Tibial nerve (tissue), 4 donors: ENCODE results near the gene DTX4. TPM values are rescaled to one million over a fixed set of nuclear protein-coding genes. Genes with fewer than 3 reads are reported as not detected.

Experiments used
- DNase-seq, 2 donors: peaks; one replicate each; pipeline ENCODE4 v3.0.0-alpha.2; 2019; ENCODE audit warnings: low spot score in 2 of 2
- H3K27ac ChIP-seq, 4 donors: fragments of 200-600 bp; sonication (generic) in 3 of 4; one replicate each; pipeline ENCODE4 v1.5.1; 2017 to 2019; ENCODE audit warnings: mild to moderate bottlenecking in 1 of 4
- H3K27me3 ChIP-seq, 2 donors: fragments of 200-600 bp; sonication (generic) in 1 of 2; one replicate each; pipeline versions ENCODE4 v1.5.1 to v1.6.0; 2017 to 2019
- H3K36me3 ChIP-seq, 3 donors: fragments of 200-600 bp; sonication (generic); one replicate each; pipeline ENCODE4 v1.5.1; 2018 to 2019
- H3K4me1 ChIP-seq, 4 donors: fragments of 200-600 bp; sonication (generic) in 3 of 4; one replicate each; pipeline ENCODE4 v1.5.1; 2017 to 2019
- H3K4me3 ChIP-seq, 4 donors: fragments of 200-600 bp; sonication (generic) in 3 of 4; one replicate each; pipeline ENCODE4 v1.5.1; 2017 to 2019; ENCODE audit warnings: mild to moderate bottlenecking in 1 of 4, moderate library complexity in 1 of 4
- H3K9me3 ChIP-seq, 4 donors: fragments of 200-600 bp; sonication (generic) in 3 of 4; one replicate each; pipeline ENCODE4 v1.5.1; 2017 to 2019
- EP300 ChIP-seq, 2 donors: sonication (generic); formaldehyde crosslinking; IDR thresholded peaks; one replicate each; pipeline ENCODE4 v1.6.1; 2017; ENCODE audit warnings: antibody characterized with exemption in 2 of 2, mild to moderate bottlenecking in 1 of 2
- POLR2A ChIP-seq, 2 donors: fragments of 450-650 bp; IDR thresholded peaks; one replicate each; pipeline ENCODE4 v1.6.1; 2017; ENCODE audit warnings: antibody characterized with exemption in 2 of 2, mild to moderate bottlenecking in 2 of 2, moderate library complexity in 2 of 2
- WGBS, 2 donors: methylation state at CpG; one replicate each; pipeline ENCODE4 v1.1.5; 2018; 5-methylcytosine and 5-hydroxymethylcytosine counted together
- total RNA-seq, 4 donors: library from RNA; depleted of rRNA; stranded (reverse); fragments of >200 nt; gene quantifications; one replicate each; pipeline ENCODE4 v1.1.0, GENCODE V29; 2016
- TF ChIP-seq, protein P1 (sequence below), 5 experiments: fragments of 200-600 bp in 3 of 5; fragments of 450-650 bp in 2 of 5; sonication (generic) in 3 of 5; IDR thresholded peaks; one replicate each; pipeline ENCODE4 v1.5.1; 2016 to 2019; ENCODE audit warnings: antibody characterized with exemption in 5 of 5, mild to moderate bottlenecking in 3 of 5, moderate library complexity in 2 of 5

Gene DTX4
- total RNA-seq, 4 donors from 2014 or later: 17.7 to 34.5 (median 25.8) TPM

DNA sequence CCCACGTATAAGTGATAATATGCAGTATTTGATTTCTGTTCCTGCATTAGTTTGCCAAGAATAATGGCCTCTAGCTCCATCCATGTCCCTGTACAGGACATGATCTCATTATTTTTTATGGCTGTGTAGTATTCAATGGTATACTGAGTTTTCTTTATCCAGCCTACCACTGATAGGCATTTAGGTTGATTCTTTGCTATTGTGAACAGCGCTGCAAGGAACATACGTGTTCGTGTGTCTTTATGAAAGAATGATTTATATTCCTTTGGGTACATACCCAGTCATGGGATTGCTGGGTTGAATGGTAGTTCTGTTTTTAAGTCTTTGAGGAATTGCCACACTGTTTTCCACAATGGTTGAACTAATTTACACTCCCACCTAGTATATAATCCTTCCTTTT is 30.7 kb upstream of the DTX4 start:
- TF ChIP-seq EP300 (IDR thresholded peaks at IDR 0.05) (no peak), POLR2A (IDR thresholded peaks at IDR 0.05) (no peak)
- TF ChIP-seq, protein P1, sequence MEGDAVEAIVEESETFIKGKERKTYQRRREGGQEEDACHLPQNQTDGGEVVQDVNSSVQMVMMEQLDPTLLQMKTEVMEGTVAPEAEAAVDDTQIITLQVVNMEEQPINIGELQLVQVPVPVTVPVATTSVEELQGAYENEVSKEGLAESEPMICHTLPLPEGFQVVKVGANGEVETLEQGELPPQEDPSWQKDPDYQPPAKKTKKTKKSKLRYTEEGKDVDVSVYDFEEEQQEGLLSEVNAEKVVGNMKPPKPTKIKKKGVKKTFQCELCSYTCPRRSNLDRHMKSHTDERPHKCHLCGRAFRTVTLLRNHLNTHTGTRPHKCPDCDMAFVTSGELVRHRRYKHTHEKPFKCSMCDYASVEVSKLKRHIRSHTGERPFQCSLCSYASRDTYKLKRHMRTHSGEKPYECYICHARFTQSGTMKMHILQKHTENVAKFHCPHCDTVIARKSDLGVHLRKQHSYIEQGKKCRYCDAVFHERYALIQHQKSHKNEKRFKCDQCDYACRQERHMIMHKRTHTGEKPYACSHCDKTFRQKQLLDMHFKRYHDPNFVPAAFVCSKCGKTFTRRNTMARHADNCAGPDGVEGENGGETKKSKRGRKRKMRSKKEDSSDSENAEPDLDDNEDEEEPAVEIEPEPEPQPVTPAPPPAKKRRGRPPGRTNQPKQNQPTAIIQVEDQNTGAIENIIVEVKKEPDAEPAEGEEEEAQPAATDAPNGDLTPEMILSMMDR (IDR thresholded peaks at IDR 0.05): no peak
- 66 to 83% methylated on average over 4 of the region's 4 CpGs for WGBS, 2 donors
- H3K27ac ChIP-seq: peak overlapping the region in 1 of 4 donors; percentile 98
- no peak overlapping the region for H3K4me3 ChIP-seq
- H3K9me3 ChIP-seq: no peaks in the 10 kb centered on the region
- H3K4me1 ChIP-seq: peaks cover 0 to 49% (median 12%) of the 10 kb centered on the region in 4 donors
- H3K27me3 ChIP-seq: no peaks in the 10 kb centered on the region
- H3K36me3 ChIP-seq: peaks cover 0 to 12% (median 0%) of the 10 kb centered on the region in 3 donors
- DNase-seq: no peak

DNA sequence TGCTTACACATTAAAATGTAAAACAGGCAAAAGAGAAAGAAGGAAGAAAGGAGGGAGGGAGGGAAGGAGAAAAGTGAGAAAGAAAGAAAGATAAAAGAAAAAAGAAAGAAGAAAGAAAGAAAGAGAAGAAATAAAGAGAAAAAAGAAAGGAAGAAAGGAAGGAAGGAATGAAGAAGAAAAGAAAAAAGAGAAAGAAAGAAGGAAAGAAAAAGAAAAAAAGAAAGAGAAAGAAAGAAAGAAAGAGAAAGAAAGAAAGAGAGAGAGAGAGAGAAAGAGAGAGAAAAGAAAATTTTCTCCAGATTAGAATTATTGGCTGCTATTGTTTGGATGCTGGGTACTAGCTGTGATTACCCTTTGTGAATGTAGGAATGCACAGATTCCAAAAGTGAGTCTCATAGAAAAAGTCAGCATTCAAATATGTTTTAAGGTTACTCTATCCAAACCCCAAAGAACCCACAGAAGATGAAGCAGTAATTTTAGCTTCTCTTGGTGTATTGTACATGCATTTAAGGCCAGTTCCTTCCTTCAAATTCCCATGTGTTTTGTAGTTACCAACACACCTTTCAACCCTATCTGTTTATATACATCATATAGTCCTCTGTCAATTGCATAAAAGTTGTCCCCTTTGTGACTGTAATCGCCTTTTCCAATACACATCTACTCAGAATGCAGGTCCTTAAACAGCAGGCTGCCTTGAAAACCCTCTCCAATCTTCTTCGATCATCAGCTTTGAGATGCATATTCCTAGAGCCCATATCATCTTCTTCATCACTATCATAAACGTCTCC is 30.1 kb upstream of the DTX4 start:
- H3K4me3 ChIP-seq: peak overlapping the region; percentile 66 to 86 (median 77)
- H3K4me1 ChIP-seq: peaks cover 0 to 45% (median 12%) of the 10 kb centered on the region in 4 donors
- WGBS, 2 donors: 0 to 3% methylated on average over 3 of the region's 3 CpGs
- no peak for DNase-seq
- H3K27me3 ChIP-seq: no peaks in the 10 kb centered on the region
- H3K36me3 ChIP-seq: peaks cover 0 to 12% (median 0%) of the 10 kb centered on the region in 3 donors
- H3K27ac ChIP-seq: peak overlapping the region; percentile 88 to 98 (median 92)
- no peak for TF ChIP-seq POLR2A (IDR thresholded peaks at IDR 0.05)
- TF ChIP-seq EP300 (IDR thresholded peaks at IDR 0.05): no peak
- TF ChIP-seq, protein P1 (IDR thresholded peaks at IDR 0.05): no peak
- H3K9me3 ChIP-seq: no peaks in the 10 kb centered on the region

DNA sequence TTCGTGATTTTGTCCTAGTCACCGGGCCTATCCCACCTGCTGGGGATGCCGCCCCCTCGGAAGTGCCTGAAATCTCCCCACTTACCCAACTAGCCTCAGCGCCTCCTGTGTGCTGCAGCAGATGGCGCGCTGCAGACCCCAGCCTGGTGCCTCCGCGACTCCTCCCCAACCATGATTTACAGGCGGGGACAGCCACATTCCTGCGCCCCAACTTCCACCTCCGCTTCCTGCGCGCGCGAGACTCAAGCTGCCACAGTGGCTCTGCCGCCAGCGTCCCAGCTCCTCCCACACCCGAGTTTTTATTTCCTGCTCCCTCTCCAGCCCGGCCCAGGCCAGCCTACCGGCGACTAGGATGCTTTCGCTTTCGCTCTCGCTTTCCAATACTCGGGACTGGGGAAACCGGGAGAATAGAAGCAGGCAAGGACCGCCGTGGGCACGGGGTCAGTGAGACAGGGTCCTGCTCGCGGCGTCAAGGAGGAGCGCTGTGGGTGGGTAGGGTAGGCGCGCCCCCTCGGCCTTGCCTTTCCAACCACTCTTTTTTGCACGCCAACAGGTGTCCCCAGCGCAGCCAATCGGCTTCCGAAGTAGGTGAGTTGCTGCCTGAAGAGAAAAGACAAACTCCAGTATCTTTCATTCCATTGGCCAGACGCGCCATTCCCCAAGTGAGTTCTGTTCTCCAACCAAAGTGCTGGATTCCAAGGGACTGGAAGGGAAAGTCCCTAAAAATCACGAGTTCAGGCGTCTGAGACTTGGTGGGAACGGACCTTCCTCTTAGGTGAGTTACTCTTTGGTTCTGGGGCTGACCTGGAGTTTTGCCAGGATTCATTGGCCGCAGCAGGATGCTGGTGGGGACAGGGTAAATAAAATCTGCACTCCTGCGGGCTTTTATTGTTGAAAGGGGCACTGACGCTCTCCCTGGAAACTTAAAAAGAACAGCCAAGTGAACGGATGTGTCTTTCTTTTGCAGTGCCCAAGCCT is 29.1 kb upstream of the DTX4 start, which contains the start of gene FAM111A:
Gene FAM111A, plus strand, starts transcription at position 327 of the 978 bp plus-strand sequence. CDS start 6,017 bp downstream, outside the sequence.
- peaks cover 0 to 5% (median 0%) of the 10 kb centered on the region in 3 donors for H3K36me3 ChIP-seq
- peak; percentile 69 to 77 for DNase-seq
- H3K9me3 ChIP-seq: no peaks in the 10 kb centered on the region
- 0% methylated on average over 47 to 50 of the region's 50 CpGs for WGBS, 2 donors
- H3K27ac ChIP-seq: peak within 1 kb of the TSS; percentile 88 to 98 (median 92)
- TF ChIP-seq, protein P1 (IDR thresholded peaks at IDR 0.05): peak in 2 of 5 experiments; percentile 15 to 42
- TF ChIP-seq EP300 (IDR thresholded peaks at IDR 0.05): peak in 1 of 2 donors; percentile 88
- TF ChIP-seq POLR2A (IDR thresholded peaks at IDR 0.05): peak; percentile 17 to 53
- H3K27me3 ChIP-seq: no peaks in the 10 kb centered on the region
- peak within 1 kb of the TSS; percentile 66 to 86 (median 77) for H3K4me3 ChIP-seq
- H3K4me1 ChIP-seq: peaks cover 0 to 45% (median 12%) of the 10 kb centered on the region in 4 donors

DNA sequence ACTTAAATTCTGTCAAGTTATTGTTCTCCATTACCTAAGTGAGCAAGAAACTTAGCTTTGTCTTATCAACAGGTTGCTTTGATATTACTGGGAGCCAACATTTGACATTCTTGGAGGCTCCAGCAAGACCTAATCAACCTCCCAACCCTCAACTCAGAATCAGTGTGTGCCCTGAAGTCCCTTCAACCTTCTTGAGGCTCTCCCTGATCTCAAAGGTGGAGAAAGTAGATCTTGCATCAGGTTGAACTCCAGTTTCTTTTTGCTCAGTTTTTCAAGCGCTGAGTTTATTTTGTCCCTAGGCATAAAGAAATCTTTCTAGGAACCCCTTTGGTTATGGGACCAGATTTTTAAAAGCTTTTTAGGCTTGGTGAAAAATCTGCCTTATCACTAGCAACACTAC is 27.8 kb upstream of the DTX4 start:
- no peaks in the 10 kb centered on the region for H3K27me3 ChIP-seq
- H3K9me3 ChIP-seq: no peaks in the 10 kb centered on the region
- H3K27ac ChIP-seq: peak overlapping the region; percentile 88 to 98 (median 92)
- TF ChIP-seq EP300 (IDR thresholded peaks at IDR 0.05) (no peak), POLR2A (IDR thresholded peaks at IDR 0.05) (no peak)
- TF ChIP-seq, protein P1 (IDR thresholded peaks at IDR 0.05): no peak
- H3K4me1 ChIP-seq: peaks cover 0 to 41% (median 12%) of the 10 kb centered on the region in 4 donors
- H3K4me3 ChIP-seq: peak overlapping the region; percentile 45 to 86 (median 70)
- 85 to 86% methylated on average over 1 of the region's 1 CpG for WGBS, 2 donors
- peaks cover 0 to 9% (median 0%) of the 10 kb centered on the region in 3 donors for H3K36me3 ChIP-seq
- no peak for DNase-seq
